GM23338 (cell line): ENCODE data around the gene RAB11FIP4.

Experiments used
- CREB1 ChIP-seq: fragments of 250-450 bp; sonication (Bioruptor Pico); IDR thresholded peaks from 2 replicates; pipeline ENCODE4 v1.5.0; 2020; ENCODE audit warnings: low read depth, mild to moderate bottlenecking, moderate library complexity
- EZH2 ChIP-seq: fragments of 200-600 bp; sonication (generic); IDR thresholded peaks from one replicate; pipeline ENCODE4 v1.8.0; 2017; ENCODE audit warnings: antibody characterized with exemption, mild to moderate bottlenecking, low read depth; ENCODE audit not compliant: unreplicated experiment
- EZH2phosphoT487 ChIP-seq: fragments of 200-600 bp; sonication (generic); IDR thresholded peaks from one replicate; pipeline ENCODE4 v1.8.1; 2018; ENCODE audit warnings: antibody characterized with exemption; ENCODE audit not compliant: unreplicated experiment
- JUNB ChIP-seq: IDR thresholded peaks from one replicate; pipeline ENCODE4 v1.6.1; 2016; ENCODE audit warnings: antibody characterized with exemption; ENCODE audit not compliant: unreplicated experiment
- POLR2AphosphoS5 ChIP-seq: IDR thresholded peaks from 2 replicates; pipeline ENCODE4 v1.6.1; 2016; ENCODE audit warnings: antibody characterized with exemption, low read depth
- TF ChIP-seq, protein P1 (sequence below): IDR thresholded peaks from one replicate; pipeline ENCODE4 v1.6.1; 2018; ENCODE audit warnings: antibody characterized with exemption; ENCODE audit not compliant: unreplicated experiment
- TF ChIP-seq, protein P2 (sequence below), 2 experiments: fragments of 200-600 bp in 1 of 2; sonication (generic) in 1 of 2; conservative IDR thresholded peaks; 2 replicates each; pipeline versions ENCODE4 v1.5.1 to v1.6.1; 2016 to 2017; ENCODE audit warnings: antibody characterized with exemption in 2 of 2, low read depth in 2 of 2, mild to moderate bottlenecking in 2 of 2, moderate library complexity in 1 of 2

DNA sequence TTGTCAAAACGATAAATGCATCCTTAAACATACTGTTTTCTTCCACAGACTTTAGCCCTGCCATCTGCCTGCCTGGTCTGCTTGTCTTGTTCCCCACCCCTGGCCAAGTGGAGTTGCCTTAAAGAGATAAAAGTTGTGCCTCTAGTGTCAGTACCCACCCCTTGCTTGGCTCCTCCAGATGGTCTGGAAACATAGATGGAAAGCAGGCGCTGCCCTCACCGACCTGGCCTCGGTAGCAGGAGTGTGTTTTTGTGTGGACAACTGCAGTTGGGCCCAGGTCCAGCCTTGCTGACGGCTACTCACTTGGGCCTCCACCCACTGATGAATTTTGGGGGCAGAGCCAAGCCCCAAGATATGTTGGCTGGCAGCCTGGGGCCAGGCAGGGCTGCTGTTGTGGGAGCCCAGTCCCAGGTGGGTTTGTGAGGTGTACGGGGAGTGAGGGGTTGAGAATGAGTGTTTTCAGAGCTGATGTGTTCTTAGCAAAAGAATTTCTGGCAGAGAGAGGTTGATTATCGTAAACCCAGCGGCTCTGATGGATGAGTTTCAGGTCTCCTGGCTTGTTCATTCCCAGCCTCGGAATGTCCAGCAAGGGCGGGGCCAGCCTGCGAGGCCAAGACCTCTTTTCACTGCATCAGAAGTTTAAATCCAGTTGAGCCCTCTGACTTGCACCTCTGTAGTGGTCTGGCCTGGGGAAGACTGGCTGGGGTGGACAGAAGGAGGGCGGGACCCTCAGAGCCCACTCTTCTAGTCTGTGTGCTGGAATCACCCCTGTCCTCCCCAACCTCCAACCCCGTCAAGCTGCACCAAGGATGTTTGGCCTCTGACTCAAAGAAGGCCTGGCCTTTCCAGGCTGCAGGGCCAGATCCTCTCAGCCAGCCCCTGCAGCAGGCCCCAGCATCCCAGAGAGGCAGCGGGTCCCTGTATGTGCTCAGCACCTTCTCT lies 179.7 kb downstream of the RAB11FIP4 start:
- TF ChIP-seq, protein P1, sequence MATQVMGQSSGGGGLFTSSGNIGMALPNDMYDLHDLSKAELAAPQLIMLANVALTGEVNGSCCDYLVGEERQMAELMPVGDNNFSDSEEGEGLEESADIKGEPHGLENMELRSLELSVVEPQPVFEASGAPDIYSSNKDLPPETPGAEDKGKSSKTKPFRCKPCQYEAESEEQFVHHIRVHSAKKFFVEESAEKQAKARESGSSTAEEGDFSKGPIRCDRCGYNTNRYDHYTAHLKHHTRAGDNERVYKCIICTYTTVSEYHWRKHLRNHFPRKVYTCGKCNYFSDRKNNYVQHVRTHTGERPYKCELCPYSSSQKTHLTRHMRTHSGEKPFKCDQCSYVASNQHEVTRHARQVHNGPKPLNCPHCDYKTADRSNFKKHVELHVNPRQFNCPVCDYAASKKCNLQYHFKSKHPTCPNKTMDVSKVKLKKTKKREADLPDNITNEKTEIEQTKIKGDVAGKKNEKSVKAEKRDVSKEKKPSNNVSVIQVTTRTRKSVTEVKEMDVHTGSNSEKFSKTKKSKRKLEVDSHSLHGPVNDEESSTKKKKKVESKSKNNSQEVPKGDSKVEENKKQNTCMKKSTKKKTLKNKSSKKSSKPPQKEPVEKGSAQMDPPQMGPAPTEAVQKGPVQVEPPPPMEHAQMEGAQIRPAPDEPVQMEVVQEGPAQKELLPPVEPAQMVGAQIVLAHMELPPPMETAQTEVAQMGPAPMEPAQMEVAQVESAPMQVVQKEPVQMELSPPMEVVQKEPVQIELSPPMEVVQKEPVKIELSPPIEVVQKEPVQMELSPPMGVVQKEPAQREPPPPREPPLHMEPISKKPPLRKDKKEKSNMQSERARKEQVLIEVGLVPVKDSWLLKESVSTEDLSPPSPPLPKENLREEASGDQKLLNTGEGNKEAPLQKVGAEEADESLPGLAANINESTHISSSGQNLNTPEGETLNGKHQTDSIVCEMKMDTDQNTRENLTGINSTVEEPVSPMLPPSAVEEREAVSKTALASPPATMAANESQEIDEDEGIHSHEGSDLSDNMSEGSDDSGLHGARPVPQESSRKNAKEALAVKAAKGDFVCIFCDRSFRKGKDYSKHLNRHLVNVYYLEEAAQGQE: no peak
- no peak for TF ChIP-seq EZH2phosphoT487
- TF ChIP-seq, protein P2, sequence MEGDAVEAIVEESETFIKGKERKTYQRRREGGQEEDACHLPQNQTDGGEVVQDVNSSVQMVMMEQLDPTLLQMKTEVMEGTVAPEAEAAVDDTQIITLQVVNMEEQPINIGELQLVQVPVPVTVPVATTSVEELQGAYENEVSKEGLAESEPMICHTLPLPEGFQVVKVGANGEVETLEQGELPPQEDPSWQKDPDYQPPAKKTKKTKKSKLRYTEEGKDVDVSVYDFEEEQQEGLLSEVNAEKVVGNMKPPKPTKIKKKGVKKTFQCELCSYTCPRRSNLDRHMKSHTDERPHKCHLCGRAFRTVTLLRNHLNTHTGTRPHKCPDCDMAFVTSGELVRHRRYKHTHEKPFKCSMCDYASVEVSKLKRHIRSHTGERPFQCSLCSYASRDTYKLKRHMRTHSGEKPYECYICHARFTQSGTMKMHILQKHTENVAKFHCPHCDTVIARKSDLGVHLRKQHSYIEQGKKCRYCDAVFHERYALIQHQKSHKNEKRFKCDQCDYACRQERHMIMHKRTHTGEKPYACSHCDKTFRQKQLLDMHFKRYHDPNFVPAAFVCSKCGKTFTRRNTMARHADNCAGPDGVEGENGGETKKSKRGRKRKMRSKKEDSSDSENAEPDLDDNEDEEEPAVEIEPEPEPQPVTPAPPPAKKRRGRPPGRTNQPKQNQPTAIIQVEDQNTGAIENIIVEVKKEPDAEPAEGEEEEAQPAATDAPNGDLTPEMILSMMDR (conservative IDR thresholded peaks at IDR 0.05; ENCODE audit: low read depth in 2 of 2): no peak
- TF ChIP-seq EZH2: no peak
- no peak for TF ChIP-seq POLR2AphosphoS5
- no peak for TF ChIP-seq CREB1
- no peak for TF ChIP-seq JUNB
